ENCODE measurements around the gene CSF2RB.

CSF2RB gene

GRCh38 chr22:36886016-36886415, 27.4 kb upstream of the CSF2RB start:
- TF ChIP-seq, protein P1, sequence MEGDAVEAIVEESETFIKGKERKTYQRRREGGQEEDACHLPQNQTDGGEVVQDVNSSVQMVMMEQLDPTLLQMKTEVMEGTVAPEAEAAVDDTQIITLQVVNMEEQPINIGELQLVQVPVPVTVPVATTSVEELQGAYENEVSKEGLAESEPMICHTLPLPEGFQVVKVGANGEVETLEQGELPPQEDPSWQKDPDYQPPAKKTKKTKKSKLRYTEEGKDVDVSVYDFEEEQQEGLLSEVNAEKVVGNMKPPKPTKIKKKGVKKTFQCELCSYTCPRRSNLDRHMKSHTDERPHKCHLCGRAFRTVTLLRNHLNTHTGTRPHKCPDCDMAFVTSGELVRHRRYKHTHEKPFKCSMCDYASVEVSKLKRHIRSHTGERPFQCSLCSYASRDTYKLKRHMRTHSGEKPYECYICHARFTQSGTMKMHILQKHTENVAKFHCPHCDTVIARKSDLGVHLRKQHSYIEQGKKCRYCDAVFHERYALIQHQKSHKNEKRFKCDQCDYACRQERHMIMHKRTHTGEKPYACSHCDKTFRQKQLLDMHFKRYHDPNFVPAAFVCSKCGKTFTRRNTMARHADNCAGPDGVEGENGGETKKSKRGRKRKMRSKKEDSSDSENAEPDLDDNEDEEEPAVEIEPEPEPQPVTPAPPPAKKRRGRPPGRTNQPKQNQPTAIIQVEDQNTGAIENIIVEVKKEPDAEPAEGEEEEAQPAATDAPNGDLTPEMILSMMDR (IDR thresholded peaks at IDR 0.05; ENCODE audit: low read depth, low read length) = no peak
- H3K4me3 ChIP-seq (ENCODE audit: low read depth, low read length) = no peak overlapping the region
- DNase-seq (ENCODE audit: low read depth, low spot score) = no peak
- in situ Hi-C loops (cut with HindIII; ENCODE audit: low sequenced_read_pairs) = no loop called here

- TF ChIP-seq, protein P1 (IDR thresholded peaks at IDR 0.05; ENCODE audit: low read depth, low read length) = no peak
- H3K4me3 ChIP-seq (ENCODE audit: low read depth, low read length) = no peak overlapping the region
- in situ Hi-C loops (cut with HindIII; ENCODE audit: low sequenced_read_pairs) = no loop called here
- DNase-seq (ENCODE audit: low read depth, low spot score) = no peak
These were observed 26.3 kb upstream of the CSF2RB start for GRCh38 chr22:36887162-36887561.

DNA sequence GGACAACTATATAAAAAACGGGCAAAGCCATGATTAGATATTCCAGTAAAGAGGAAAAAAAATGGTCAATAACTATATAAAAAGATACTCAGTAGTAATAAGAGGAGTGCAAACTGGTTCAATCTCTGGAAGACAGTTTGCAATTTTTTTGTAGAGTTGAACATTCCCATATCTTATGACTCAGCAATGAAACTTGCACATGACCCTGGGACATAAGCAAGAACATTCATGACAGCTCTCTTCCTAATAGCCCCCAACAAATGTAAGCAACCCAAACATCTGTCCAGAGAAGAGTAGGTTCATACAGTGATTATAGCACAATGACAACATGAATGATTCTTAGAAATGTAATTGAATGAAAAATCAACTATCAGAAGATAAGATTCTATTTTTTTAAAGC, 21.8 kb upstream of the CSF2RB start:
- H3K4me3 ChIP-seq (ENCODE audit: low read depth, low read length) = no peak overlapping the region
- TF ChIP-seq, protein P1 (IDR thresholded peaks at IDR 0.05; ENCODE audit: low read depth, low read length) = no peak
- in situ Hi-C loops (cut with HindIII; ENCODE audit: low sequenced_read_pairs) = no loop called here
- DNase-seq (ENCODE audit: low read depth, low spot score) = no peak

GRCh38 chr22:36892292-36892691, 21.1 kb upstream of the CSF2RB start:
- TF ChIP-seq, protein P1 (IDR thresholded peaks at IDR 0.05; ENCODE audit: low read depth, low read length) = no peak
- no peak for DNase-seq (ENCODE audit: low read depth, low spot score)
- in situ Hi-C loops (cut with HindIII; ENCODE audit: low sequenced_read_pairs) = no loop called here
- no peak overlapping the region for H3K4me3 ChIP-seq (ENCODE audit: low read depth, low read length)

GRCh38 chr22:36893262-36893661, 20.2 kb upstream of the CSF2RB start:
- no peak for DNase-seq (ENCODE audit: low read depth, low spot score)
- in situ Hi-C loops (cut with HindIII; ENCODE audit: low sequenced_read_pairs) = no loop called here
- no peak overlapping the region for H3K4me3 ChIP-seq (ENCODE audit: low read depth, low read length)
- TF ChIP-seq, protein P1 (IDR thresholded peaks at IDR 0.05; ENCODE audit: low read depth, low read length) = no peak

GRCh38 chr22:36894266-36894665, 19.2 kb upstream of the CSF2RB start:
- TF ChIP-seq, protein P1 (IDR thresholded peaks at IDR 0.05; ENCODE audit: low read depth, low read length) = no peak
- DNase-seq (ENCODE audit: low read depth, low spot score) = no peak
- in situ Hi-C loops (cut with HindIII; ENCODE audit: low sequenced_read_pairs) = no loop called here

GRCh38 chr22:36897611-36898010, 15.8 kb upstream of the CSF2RB start:
- in situ Hi-C loops (cut with HindIII; ENCODE audit: low sequenced_read_pairs) = no loop called here
- TF ChIP-seq, protein P1 (IDR thresholded peaks at IDR 0.05; ENCODE audit: low read depth, low read length) = no peak
- H3K4me3 ChIP-seq (ENCODE audit: low read depth, low read length) = no peak overlapping the region
- no peak for DNase-seq (ENCODE audit: low read depth, low spot score)

More at GRCh38 chr22:36894266-36894665, 19.2 kb upstream of the CSF2RB start:
- no peak overlapping the region for H3K4me3 ChIP-seq (ENCODE audit: low read depth, low read length)
